Stimulated activated naive CD4-positive, alpha-beta T cell (primary cell): Measurements from ENCODE around the gene KRT13.

ENCODE experiments used
- DNase-seq, 6 experiments: peaks; one replicate each; lab custom pipeline; 2025; lab: John Stamatoyannopoulos, UW

Gene KRT13

DNA sequence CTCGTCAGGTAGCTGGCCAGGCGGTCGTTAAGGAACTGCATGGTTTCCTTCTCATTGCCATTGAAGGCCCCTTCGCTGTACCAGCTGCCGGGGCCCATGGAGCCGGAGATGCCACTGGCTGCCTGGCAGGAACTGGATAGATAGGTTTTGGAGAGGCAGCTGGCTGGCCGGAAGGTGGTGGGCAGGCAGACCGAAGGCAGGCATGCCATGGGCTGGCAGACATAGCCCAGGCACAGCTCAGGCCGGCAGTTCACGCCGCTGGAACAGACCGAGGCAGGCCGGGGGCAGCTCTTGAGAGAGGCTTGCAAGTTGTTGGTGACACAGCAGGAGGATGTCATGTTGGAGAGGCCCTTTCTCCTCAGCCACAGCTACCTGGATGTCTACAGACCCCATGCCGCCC lies 38.4 kb downstream of the KRT13 start, which contains the start of gene KRT32:
Gene KRT32 (minus strand): TSS at position 399 of the 400 bp plus-strand sequence. CDS start 61 bp downstream, at position 338.
- no peak for DNase-seq

GRCh38 chr17:41464682-41465081 lies 40.7 kb downstream of the KRT13 start:
- DNase-seq: no peak

DNA sequence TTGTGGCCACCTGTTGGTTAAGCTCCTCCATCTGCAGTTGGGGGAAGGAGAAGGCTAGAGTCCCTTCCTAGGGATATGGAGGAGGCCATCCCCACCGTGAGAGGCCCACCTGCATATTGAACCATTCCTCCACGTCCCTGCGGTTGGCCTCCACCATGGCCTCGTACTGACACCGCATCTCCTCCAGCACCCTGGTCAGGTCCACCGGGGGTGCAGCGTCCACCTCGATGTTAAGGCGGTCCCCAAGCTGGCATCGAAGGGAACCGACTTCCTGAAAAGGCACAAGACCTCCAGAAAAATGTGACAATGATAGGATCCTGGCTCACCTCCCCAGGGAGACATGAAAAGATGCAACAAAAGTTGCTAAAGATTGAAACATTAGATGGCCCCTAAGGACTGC lies 41.2 kb downstream of the KRT13 start:
- no peak for DNase-seq

GRCh38 chr17:41463746-41464145 lies 41.7 kb downstream of the KRT13 start:
- DNase-seq: no peak

DNA sequence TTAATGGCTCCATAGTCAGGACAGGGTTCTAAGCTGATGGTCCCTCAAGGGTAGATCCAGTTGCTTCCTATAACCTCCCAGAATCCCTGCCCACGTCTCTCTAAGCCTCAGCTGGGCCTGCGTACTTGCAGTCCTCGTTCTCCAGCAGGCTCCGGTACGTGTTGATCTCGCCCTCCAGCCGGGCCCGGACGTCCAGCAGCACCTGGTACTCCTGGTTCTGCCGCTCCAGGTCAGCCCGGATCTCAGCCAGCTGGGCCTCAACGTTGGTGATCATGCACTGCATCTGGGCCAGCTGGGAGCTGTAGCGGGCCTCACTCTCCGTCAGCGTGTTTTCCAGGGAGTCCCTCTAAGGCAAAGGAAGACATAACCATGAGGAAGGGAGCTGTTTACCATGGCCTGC lies 42.7 kb downstream of the KRT13 start:
- DNase-seq: no peak

- no peak for DNase-seq
Observed at GRCh38 chr17:41457676-41458075, 47.7 kb downstream of the KRT13 start.

DNA sequence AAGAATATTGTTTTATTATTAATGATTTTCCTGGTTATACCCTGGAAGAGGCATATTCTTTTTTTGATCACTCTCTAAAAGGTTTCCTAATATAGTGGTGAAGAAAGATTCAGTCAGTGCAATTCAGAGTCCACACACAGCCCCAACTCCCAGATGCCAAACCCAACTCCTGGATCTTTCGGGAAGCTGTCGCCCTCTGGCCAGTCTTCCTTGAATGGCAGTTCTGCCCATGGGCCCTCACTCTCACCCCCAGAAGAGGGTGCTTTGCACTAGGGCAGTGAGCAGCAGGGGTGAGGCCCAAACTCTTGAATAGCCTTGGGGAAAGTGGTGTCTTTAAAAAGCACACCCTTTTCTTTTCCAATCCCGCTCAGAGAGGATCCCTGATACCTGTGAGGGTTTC lies 49.2 kb downstream of the KRT13 start:
- DNase-seq: no peak

DNA sequence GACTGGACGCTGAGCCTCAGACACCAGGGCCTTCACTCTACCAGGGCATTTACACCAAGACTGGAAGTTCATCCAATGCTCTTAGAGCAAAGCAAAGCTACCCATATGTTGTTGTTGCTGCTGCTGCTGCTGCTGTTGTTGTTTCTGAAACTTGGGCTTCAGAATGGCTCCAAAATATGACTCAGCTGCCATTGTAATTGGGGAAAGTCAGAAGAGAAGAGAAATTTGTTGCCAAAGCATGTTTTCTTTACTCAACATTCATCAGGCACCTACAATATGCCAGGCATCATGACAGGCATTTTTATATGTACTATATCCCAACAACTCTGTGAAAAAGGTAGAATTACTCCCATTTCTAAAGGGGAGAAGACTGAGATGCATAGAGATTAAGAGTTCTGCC lies 50.2 kb downstream of the KRT13 start:
- no peak for DNase-seq

DNA sequence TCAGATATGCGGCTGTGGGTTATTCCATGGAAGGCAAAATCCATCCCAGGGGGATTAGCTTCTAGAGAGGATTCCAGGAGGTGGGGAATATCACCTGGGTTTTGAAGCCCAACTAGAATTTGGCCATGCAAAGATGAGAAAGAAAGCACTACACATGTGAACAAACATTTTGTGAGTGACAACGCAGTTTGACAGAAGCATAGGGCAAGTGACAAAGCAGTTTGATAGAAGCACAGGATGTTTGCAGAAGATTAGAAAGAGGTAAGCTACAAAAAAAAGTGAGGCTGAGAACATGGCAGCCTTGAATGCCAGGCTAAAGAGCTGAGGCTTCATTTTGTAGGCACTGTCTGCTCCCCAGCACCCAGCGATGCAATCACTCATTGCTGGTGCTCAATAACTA lies 52.3 kb downstream of the KRT13 start:
- no peak for DNase-seq

DNA sequence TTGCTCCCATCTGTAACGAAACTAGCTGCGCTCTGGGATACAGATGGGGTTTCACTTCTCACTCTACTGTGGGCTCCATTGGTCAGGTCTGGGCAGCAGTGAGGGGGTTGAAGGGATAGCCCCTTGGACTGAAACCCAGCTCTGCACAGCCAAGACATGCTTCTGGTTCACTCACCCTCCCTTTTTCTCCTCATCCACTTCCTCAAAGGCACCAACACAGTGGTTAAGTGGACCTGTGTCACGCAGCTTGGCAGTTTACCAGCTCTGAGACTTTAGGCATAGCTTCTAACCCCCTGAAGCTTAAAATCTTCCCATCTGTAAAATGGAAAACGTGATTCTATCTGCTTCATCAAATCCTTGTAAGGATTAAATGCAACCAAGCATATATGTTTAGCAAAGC lies 53.1 kb downstream of the KRT13 start:
- DNase-seq: no peak

DNA sequence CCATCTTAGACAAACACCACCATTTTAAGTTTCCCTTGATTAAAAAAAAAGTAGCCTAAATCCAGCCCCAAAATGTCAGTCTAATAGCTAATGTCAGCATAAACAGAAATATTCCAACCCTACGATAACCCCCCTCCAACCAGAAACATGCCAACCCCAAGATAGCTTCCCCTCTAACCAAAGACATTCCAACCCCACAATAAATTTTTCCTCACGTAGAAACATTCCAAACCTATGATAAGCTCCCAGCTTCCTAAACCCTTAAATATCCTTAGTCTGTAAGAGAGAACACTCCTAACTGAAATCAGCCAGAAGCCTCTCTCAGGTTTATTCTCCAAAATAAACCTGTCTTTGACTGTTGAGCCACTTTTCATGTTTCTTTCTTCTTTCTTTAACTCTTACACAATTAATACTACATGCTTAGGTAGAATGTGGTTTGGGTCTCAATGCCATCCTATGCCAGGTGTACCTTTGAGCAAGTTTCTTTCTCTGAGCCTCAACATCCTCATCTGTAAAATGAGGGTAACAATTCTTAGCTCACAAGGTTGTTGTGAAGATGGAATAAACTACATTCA lies 54.2 kb downstream of the KRT13 start:
- no peak for DNase-seq
